MG63 (cell line): ENCODE results near the gene PLCB2. TPM values are rescaled to one million over a fixed set of nuclear protein-coding genes. Genes with fewer than 3 reads are reported as not detected.

ENCODE experiments used
- DNase-seq: peaks from one replicate; pipeline ENCODE4 v3.0.0-alpha.2; 2020
- H3K27me3 ChIP-seq: fragments of 250-450 bp; sonication (Bioruptor Pico); 2 replicates; pipeline ENCODE4 v1.5.1; 2020; ENCODE audit warnings: mild to moderate bottlenecking, moderate library complexity
- H3K36me3 ChIP-seq: fragments of 250-450 bp; sonication (Bioruptor Pico); 2 replicates; pipeline ENCODE4 v1.5.1; 2020; ENCODE audit warnings: mild to moderate bottlenecking, moderate library complexity
- H3K4me3 ChIP-seq: fragments of 250-450 bp; sonication (Bioruptor Pico); 2 replicates; pipeline ENCODE4 v1.5.1; 2020; ENCODE audit warnings: mild to moderate bottlenecking, moderate library complexity
- H3K9me3 ChIP-seq: fragments of 250-450 bp; sonication (Bioruptor Pico); 2 replicates; pipeline ENCODE4 v1.5.1; 2020; ENCODE audit warnings: mild to moderate bottlenecking, moderate library complexity
- total RNA-seq: library from RNA; depleted of rRNA; stranded (reverse); fragments of >200 nt; shearing (Covaris generic); gene quantifications from 2 replicates; pipeline ENCODE4 v1.2.3, GENCODE V29; 2014; ENCODE audit warnings: low replicate concordance

PLCB2 gene
- total RNA-seq, 1 experiment from 2014 or later: not detected

DNA sequence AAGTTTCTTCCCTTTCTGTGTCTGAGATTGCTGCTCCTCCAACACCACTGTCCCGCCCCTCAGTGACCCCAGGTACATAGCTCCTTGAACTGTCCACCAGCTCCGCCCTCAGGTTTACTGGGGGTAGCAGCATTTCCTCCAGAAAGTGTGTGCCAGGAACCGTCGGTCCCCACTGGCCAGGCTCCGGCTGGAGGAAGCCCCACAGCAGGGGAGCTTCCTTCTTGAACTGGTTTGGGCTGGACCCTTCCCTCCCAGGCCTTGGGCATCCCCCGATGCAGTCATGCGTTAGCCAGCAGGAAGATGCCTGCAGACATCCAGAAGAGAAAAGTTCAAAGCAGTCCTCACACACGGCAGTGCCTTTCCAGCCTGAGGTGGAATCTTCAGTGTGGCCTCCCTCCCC, 49.2 kb downstream of the PLCB2 start:
- peak; percentile 42 for DNase-seq

DNA sequence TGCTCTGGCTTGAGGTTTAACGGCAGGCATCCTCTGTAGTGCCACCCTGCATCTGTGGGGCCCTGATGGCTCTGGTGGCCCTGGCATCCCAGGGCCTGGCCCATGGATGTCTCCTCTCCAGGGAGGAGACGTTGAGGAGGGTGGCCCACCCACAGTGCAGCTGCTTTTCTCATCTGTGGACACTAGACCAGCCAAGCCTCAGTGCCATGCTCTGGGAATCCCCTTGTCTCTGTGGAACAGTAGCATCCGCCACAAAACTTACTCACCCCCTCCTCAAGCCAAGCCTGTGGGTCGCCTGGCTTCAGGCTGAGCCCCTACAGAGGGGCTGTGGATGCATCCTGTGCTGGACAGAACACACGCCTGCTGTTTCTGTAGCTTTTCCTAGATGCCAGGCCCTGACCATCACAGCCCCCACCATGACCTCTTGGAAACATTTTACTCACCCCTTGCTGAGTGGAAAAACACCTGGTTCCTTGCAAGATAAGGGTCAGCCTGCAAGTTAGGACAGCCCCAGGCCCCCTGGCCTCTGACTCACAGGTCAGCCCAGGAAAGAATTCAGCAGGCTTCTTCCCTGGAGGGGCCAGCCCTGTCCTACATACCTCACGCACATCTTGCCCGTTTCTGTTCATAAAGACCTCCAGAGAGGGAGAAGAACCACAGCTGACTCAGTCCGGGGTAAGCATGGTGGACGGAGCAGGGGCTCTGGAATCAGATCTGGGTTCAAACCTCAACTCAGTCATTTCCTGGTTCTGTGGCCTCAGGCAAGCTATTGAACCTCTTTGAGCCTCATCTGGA, 49.9 kb downstream of the PLCB2 start:
- no peak overlapping the region for H3K4me3 ChIP-seq
- no peaks in the 10 kb centered on the region for H3K9me3 ChIP-seq
- DNase-seq: no peak
- no peaks in the 10 kb centered on the region for H3K27me3 ChIP-seq
- H3K36me3 ChIP-seq: no peaks in the 10 kb centered on the region

More for the DNA sequence above, 49.2 kb downstream of the PLCB2 start:
- H3K9me3 ChIP-seq: no peaks in the 10 kb centered on the region
- H3K36me3 ChIP-seq: no peaks in the 10 kb centered on the region
- no peaks in the 10 kb centered on the region for H3K27me3 ChIP-seq
- H3K4me3 ChIP-seq: no peak overlapping the region

DNA sequence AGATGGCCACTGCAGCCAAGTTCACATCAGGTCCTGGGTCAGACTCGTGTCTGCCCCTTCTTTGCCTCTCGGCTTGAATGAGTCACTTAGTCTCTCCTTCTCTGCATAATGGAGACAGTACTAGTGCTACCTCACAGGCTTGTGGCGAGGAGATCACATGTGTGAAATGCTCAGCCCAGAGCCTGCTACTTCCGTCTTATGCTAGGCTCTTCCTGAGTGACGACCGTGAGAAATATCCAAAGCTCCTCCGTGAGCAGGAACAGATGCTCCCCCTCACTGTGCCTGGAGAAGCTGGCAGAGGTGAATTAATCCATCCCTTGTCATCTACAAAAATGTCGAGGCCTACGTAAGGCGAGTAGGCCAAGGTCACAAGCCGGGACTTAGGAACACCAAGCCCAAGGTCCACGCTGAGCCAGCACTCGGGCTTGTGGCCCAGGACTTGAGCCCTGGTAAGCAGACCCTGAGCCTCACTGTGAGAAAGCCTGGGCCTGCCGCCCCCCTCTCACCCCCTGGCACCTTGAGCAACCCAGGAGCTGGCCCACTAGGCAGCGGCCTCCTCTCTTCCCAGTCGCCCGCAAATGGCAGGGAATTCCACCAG, 51.0 kb downstream of the PLCB2 start:
- Histone ChIP-seq H3K4me3 (no peak overlapping the region), H3K9me3 (no peaks in the 10 kb centered on the region)
- no peak for DNase-seq

DNA sequence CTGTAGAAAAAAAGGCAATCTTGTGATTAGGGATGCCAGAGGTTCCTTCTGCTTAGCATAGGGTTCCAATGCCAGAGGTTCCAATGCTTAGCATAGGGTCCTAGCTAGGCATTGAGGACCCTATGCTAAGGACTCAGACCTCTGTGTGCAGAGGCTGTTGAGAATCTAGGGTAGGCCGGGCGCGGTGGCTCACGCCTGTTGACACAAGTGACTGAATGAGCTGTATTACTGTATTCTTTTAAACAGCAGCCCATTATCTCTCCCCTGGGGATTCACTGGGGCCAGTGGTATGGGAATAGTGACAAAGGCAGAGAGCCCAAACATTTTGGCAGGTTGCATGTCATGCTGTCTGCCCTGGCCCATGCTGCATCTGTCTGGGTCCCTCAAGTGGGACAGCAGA, 52.7 kb downstream of the PLCB2 start:
- H3K4me3 ChIP-seq: no peak overlapping the region
- DNase-seq: no peak
- H3K36me3 ChIP-seq: no peaks in the 10 kb centered on the region
- no peaks in the 10 kb centered on the region for H3K27me3 ChIP-seq
- no peaks in the 10 kb centered on the region for H3K9me3 ChIP-seq

More for the DNA sequence above, 51.0 kb downstream of the PLCB2 start:
- no peaks in the 10 kb centered on the region for H3K27me3 ChIP-seq
- H3K36me3 ChIP-seq: no peaks in the 10 kb centered on the region

DNA sequence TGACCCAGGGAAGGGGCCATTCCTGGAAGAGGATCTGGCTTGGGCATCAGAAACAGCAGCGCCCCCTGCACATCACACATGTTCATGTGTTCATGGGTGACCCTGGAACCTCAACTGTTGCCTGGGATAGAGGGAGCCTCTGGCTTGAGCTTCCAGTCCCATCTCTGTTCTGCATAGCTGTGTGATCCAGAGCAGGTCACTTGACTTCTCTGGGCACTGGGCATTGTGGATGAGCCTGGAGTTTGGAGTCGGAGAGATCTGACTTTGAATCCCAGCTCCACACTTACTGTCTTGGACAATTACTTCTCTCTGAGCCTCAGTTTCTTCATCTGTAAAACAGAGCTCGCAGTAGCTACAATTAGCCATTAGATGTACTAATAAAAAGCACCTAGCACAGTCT, 53.3 kb downstream of the PLCB2 start:
- DNase-seq: no peak
- H3K27me3 ChIP-seq: no peaks in the 10 kb centered on the region
- H3K36me3 ChIP-seq: no peaks in the 10 kb centered on the region
- H3K4me3 ChIP-seq: no peak overlapping the region
- no peaks in the 10 kb centered on the region for H3K9me3 ChIP-seq

DNA sequence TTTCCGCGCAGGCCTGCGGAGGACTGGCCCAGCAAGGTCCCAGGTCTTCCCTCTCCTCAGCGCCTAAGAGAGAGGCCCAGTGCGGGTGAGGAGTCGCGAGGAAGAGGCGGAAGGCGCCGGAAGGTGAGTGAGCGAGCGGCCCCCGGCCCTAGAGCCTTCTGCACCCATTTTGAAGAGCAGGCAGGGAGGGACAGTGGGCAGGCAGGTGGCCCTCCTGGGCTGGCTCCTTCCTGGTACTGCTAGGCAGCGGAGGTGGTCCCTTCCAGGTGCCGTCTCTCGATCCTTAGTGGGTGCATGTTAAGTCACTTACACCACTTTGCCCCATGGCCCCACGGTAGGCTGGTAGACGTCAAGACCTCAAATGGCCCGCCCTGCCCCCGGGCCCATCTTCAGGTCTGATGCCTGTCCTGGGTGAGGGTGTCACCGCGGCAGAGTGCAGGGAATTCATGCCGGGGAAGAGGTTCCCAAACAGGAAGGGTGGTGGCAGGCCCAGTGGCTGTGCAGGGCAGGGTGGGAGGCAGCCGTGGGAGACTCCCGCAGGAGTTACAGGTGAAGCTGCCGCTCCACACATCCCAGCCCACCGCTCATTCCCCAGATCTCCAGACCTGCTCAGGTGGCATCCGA, 54.5 kb downstream of the PLCB2 start:
- Histone ChIP-seq H3K9me3 (no peaks in the 10 kb centered on the region), H3K4me3 (no peak overlapping the region), H3K36me3 (no peaks in the 10 kb centered on the region), H3K27me3 (no peaks in the 10 kb centered on the region)
- DNase-seq: no peak

DNA sequence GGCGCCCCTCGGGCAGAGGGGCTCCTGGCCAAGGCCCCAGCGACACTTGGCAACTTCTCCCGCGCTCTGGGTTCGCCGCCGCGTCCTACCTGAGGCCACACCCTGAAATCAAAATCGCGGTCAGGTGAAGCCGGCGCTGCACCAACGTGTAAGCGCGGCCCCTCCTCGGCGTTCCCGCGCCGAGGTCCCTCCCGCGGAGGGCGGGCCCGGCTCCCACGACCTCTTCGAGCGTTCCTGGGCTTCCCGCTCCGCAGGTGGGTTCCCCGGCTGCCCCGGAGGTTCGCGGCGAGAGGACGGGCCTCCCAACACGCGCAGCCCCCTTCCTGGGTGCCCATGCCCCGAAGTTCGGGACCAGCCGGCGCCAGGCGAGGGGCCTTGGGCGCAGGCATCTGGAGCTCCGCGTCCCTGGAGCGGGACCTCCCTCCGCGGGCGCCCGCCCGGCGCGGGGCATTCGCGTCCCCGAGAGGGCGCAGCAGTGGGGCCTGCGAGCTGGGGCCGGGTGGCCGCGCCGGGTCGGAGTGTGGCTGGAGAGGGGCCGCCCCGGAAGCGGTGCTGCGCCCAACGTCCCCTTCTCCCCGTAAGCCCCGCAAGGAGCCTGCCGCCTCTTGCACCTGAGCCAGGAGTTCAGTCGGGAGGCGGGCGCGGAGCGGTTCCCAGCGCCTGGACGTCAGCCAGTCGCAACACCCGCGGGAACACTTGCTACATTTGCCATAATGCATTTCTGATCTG, 55.1 kb downstream of the PLCB2 start:
- DNase-seq: no peak

DNA sequence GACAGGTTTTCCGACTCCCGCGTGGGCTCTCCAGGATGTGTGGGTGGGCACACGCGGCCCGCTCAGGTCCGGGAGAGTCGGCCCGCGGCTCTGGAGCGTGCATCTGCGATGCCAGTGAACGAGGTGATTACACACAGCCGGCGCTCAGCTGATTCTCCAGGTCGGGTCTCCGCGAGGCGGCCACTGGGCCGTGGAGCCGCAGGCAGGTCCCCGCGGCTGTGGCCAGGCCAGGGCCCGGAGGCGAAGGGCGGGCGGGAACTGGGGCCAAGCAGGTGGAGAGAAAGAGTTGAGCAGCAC, 55.6 kb downstream of the PLCB2 start:
- Histone ChIP-seq H3K27me3 (no peaks in the 10 kb centered on the region), H3K36me3 (no peaks in the 10 kb centered on the region), H3K4me3 (no peak overlapping the region), H3K9me3 (no peaks in the 10 kb centered on the region)
- no peak for DNase-seq

More for the DNA sequence above, 55.1 kb downstream of the PLCB2 start:
- no peaks in the 10 kb centered on the region for H3K36me3 ChIP-seq
- no peaks in the 10 kb centered on the region for H3K27me3 ChIP-seq
- H3K9me3 ChIP-seq: no peaks in the 10 kb centered on the region
- no peak overlapping the region for H3K4me3 ChIP-seq

DNA sequence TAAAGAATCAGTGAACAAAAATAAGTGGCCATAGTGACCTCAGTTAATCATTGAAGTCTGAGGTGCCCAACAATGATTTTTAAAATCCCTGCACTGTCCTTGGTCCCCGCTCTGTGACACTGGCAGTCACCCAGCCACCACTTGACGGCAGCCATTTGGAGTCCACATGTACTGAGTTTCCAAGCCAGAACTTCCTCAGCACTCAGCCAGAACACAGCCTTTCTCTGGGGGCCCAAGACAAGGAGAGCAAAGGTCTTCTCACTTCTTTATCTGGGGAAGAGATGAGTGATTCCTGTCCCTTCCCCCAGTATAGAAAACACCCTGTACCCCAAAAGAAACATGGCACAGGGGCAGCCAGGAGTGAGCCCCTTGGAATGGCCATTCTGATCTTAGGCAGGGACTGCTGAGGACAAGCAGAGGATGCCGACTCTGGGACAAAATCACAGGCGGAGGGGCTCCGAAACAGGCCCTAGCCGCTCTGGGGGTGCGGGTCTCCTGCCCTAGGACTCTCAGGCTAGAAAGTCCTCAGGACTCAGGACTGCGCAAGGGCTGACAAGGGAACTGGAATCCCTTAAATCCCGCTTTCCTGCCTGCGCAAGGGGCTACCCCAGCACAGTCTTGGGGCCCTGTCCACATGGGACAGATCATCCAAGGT, 56.1 kb downstream of the PLCB2 start:
- no peak overlapping the region for H3K4me3 ChIP-seq
- H3K36me3 ChIP-seq: no peaks in the 10 kb centered on the region
- H3K27me3 ChIP-seq: no peaks in the 10 kb centered on the region
- no peaks in the 10 kb centered on the region for H3K9me3 ChIP-seq
- DNase-seq: no peak

DNA sequence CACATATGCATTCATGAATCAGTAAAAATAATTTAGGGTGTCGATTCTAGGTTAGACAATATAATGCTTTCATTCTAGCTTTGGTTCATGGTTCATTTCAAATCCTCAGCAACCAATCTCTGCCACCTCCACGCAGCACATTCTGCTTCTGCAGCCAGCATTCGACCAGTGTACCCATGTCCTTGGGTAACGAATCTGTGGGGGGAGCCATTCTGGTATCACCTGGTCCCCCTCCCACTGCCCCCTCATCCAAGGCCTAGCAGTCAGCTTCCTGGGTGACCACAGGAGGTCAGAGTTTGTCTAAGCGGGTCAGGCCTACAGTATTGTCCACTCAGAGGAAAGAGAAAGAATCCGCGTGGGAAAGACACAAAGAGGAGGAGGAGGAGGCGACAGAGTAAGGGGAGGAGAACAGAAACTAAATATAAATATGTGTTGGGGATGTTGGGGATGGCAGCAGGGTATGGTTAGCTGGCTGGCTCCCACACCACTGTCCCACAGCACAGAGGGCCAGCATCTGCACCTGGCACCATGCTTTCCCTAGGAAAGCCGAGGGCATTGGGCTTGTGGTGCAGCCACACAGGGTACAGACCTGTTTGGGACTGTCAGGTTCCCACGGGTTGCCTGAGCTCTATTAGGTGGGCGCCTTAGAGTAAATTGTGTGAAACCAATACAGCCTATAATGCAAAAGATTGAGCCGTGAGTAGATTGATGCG, 56.8 kb downstream of the PLCB2 start:
- Histone ChIP-seq H3K9me3 (no peaks in the 10 kb centered on the region), H3K36me3 (no peaks in the 10 kb centered on the region), H3K27me3 (no peaks in the 10 kb centered on the region), H3K4me3 (no peak overlapping the region)
- no peak for DNase-seq

DNA sequence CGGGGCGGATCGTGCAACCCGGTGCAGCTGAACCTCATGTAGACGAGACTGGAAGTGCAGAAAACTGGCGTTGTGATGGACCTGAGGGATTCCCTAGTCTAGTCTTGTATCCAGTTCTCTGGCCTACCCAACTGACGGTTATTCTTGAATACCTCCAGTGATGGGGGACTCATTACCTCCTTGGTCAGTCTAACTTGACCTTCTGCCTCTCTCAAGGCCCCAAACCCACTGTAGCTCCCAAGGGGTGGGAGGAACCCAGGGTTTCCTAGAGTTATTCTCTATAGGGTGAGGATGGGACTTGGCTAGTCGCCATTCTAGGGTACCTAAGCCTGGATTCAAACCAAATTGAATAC, 57.5 kb downstream of the PLCB2 start:
- no peak for DNase-seq
- Histone ChIP-seq H3K27me3 (no peaks in the 10 kb centered on the region), H3K4me3 (no peak overlapping the region), H3K36me3 (no peaks in the 10 kb centered on the region), H3K9me3 (no peaks in the 10 kb centered on the region)

DNA sequence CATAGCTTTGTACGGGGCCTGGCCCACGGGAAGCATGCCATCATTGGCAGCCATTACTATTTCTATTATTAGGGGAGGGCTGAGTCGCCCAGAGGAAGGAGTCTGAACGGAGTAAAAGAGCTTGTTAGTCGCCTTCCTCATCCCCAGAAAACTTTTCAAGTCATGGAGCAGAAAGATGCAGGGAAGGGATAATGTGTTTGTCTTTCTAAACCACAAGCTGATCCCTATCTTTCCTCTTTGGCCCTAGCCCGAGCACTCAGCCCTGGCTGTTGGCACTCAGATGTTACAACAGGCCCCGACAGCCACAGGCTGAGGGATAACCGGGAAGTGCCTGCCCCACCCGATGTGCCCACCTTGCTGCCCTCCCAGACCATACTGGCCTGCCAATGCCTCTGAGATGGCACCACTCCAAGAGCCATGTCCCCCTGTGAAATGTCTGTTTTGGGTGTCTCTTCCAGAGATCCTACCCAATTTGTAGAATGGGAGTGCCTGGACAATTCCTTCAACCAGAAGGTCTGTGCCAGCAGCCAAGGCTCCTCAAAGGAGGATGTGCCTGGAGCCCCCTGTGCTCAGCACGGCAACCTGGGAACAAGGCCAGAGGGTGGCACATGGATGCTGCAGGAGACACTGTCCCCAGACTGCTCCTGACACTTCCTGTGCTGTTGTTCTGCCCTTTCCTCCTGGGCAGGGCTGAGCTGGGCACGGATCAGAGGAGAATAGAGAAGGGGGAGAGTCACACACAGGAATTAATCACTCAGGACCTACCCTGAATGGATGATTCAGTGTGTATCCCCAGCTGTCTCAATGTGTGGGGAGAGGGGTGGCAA, 58.0 kb downstream of the PLCB2 start:
- Histone ChIP-seq H3K4me3 (no peak overlapping the region), H3K27me3 (no peaks in the 10 kb centered on the region), H3K36me3 (no peaks in the 10 kb centered on the region), H3K9me3 (no peaks in the 10 kb centered on the region)
- DNase-seq: no peak

DNA sequence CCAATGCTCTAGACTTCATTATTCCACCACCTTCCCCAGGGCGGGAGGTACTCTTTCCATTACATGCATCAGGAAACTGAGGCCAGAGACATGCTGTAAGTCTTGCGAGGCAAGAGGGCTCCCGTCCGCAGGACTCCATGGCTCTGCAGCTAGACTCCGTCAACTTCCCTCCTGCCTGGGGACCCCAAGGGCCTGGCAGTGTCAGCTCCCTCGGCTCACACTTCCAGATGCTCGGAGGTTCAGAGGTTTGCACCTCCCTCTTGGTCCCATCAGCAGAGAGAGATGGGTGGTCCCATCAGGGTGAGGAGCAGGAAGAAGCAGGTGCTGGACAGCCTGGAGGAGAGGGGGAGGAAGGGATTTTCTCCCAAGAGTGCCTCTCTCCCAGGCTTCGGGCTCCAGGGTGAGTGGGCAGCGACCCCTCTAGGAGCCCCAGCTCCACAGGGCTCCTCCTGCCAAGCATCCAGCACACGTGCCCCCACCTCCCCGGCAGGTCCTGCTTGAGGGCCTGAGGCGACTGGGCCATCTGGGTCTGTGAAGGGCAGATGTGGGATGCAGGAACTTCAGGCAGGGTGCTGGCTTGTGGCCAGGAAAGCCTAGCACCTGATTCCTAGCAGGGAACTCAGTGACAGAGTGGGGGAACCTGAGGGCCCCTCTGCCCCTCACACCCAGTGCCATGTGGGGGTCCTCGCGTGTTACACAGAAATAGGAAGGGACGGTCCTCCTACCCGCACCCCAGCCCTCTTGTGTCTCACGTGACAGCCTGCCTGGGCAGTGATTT, 59.5 kb downstream of the PLCB2 start:
- Histone ChIP-seq H3K36me3 (no peaks in the 10 kb centered on the region), H3K4me3 (no peak overlapping the region), H3K27me3 (no peaks in the 10 kb centered on the region), H3K9me3 (no peaks in the 10 kb centered on the region)
- DNase-seq: no peak

DNA sequence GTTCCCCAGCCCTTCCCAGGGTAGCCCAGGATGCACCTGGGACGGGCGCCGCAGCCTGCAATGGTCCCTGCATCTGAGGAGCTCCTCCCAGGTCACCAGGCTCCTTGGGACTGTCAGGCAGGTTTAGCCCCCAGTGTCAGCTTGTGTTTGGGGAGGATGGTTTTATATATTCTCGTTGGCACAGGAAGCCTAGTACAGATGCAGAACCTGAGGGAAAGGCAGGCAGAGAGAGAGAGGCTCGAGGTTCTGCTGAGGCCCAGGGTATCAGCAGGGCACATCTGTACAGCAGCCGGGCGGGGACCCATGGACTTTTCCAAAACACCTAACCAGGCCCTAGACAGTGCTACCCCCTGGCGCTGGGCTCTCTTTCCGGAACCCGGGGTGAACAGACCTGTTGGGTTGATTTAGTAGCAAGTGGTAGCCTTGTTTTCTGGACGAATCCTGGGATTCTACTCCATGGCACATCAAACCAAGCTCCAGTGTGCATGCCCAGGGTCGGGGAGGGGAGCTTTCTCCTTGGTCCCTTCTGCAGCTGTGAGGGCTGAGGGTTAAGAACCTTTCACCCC, 60.2 kb downstream of the PLCB2 start:
- no peak for DNase-seq
- Histone ChIP-seq H3K9me3 (no peaks in the 10 kb centered on the region), H3K27me3 (no peaks in the 10 kb centered on the region), H3K4me3 (no peak overlapping the region), H3K36me3 (no peaks in the 10 kb centered on the region)
